CD14-positive monocyte (primary cell): ENCODE data around the gene RPL29. TPM values are rescaled to one million over a fixed set of nuclear protein-coding genes. Genes with fewer than 3 reads are reported as not detected.

Experiments used
- DNase-seq, 3 donors: peaks; one replicate each; pipeline ENCODE4 v3.0.0-alpha.2; 2011 to 2022
- H2AFZ ChIP-seq: 2 replicates; pipeline ENCODE4 v1.6.0; 2012; ENCODE audit warnings: mild to moderate bottlenecking, low read depth, low read length, inconsistent platforms; ENCODE audit not compliant: insufficient read depth, poor library complexity, severe bottlenecking
- H3K27ac ChIP-seq, 2 donors: 1 replicate in 1 of 2; 2 replicates in 1 of 2; pipeline ENCODE4 v1.5.1; 2012 to 2013; ENCODE audit warnings: low read length in 2 of 2, control low read depth in 1 of 2, inconsistent platforms in 1 of 2, low read depth in 1 of 2, mild to moderate bottlenecking in 1 of 2
- H3K27me3 ChIP-seq, 2 donors: one replicate each; pipeline versions ENCODE4 v1.6.0 to v1.6.1; 2011 to 2013; ENCODE audit warnings: low read length in 2 of 2; ENCODE audit not compliant: control insufficient read depth in 2 of 2, insufficient read depth in 2 of 2
- H3K36me3 ChIP-seq, 2 donors: replicated peaks in 1 of 2; 1 replicate in 1 of 2; 2 replicates in 1 of 2; pipeline versions ENCODE4 v1.5.1 to v1.6.1; 2012 to 2013; ENCODE audit warnings: low read length in 2 of 2, control low read depth in 1 of 2, inconsistent platforms in 1 of 2, mild to moderate bottlenecking in 1 of 2; ENCODE audit not compliant: insufficient read depth in 2 of 2, control insufficient read depth in 1 of 2
- H3K4me1 ChIP-seq, 2 donors: 1 replicate in 1 of 2; 2 replicates in 1 of 2; pipeline versions ENCODE4 v1.5.1 to v1.6.1; 2012 to 2013; ENCODE audit warnings: low read length in 2 of 2, control low read depth in 1 of 2, inconsistent platforms in 1 of 2, mild to moderate bottlenecking in 1 of 2, moderate library complexity in 1 of 2; ENCODE audit not compliant: insufficient read depth in 2 of 2, control insufficient read depth in 1 of 2
- H3K4me2 ChIP-seq: replicated peaks from 2 replicates; pipeline ENCODE3; 2012; ENCODE audit warnings: low read length, moderate library complexity, mild to moderate bottlenecking; ENCODE audit not compliant: poor library complexity, severe bottlenecking; ENCODE audit errors: extremely low read depth
- H3K4me3 ChIP-seq, 3 experiments: fragments of 200-600 bp in 1 of 3; sonication (generic) in 1 of 3; replicated peaks in 1 of 3; 1 replicate in 2 of 3; 2 replicates in 1 of 3; pipeline ENCODE4 v1.5.1; 2011 to 2013; ENCODE audit warnings: low read length in 3 of 3, mild to moderate bottlenecking in 3 of 3, control low read depth in 2 of 3, low read depth in 2 of 3, inconsistent platforms in 1 of 3, moderate library complexity in 1 of 3
- H3K79me2 ChIP-seq: 2 replicates; pipeline ENCODE4 v1.6.0; 2012; ENCODE audit warnings: mild to moderate bottlenecking, control low read depth, inconsistent platforms, low read length, moderate library complexity; ENCODE audit not compliant: insufficient read depth
- H3K9ac ChIP-seq: 2 replicates; pipeline ENCODE4 v1.6.0; 2017; ENCODE audit warnings: low read length, mild to moderate bottlenecking; ENCODE audit not compliant: insufficient read depth, poor library complexity, severe bottlenecking
- H3K9me3 ChIP-seq, 2 donors: replicated peaks in 1 of 2; 1 replicate in 1 of 2; 2 replicates in 1 of 2; pipeline versions ENCODE4 v1.5.1 to v1.6.1; 2012 to 2013; ENCODE audit warnings: low read length in 2 of 2, control low read depth in 1 of 2; ENCODE audit not compliant: control insufficient read depth in 1 of 2, insufficient read depth in 1 of 2
- H4K20me1 ChIP-seq: 2 replicates; pipeline ENCODE4 v1.6.0; 2012; ENCODE audit warnings: mild to moderate bottlenecking, low read length, control low read depth, moderate library complexity; ENCODE audit not compliant: insufficient read depth
- H3K27ac Mint-ChIP-seq, 7 donors: one replicate each; pipeline ENCODE4 v1.8.0; 2020; ENCODE audit warnings: mild to moderate bottlenecking in 7 of 7, mixed read lengths in 7 of 7, moderate library complexity in 6 of 7, inconsistent platforms in 2 of 7
- H3K27me3 Mint-ChIP-seq, 3 donors: one replicate each; pipeline ENCODE4 v1.8.0; 2021 to 2022; ENCODE audit warnings: low read depth in 3 of 3, mild to moderate bottlenecking in 3 of 3, mixed read lengths in 3 of 3, moderate library complexity in 3 of 3, inconsistent platforms in 1 of 3
- H3K36me3 Mint-ChIP-seq, 2 donors: one replicate each; pipeline ENCODE4 v1.8.0; 2020; ENCODE audit warnings: mixed read lengths in 2 of 2, inconsistent platforms in 1 of 2, mild to moderate bottlenecking in 1 of 2
- H3K4me1 Mint-ChIP-seq: one replicate; pipeline ENCODE4 v1.8.0; 2020; ENCODE audit warnings: mild to moderate bottlenecking, mixed read lengths
- H3K4me3 Mint-ChIP-seq, 2 donors: one replicate each; pipeline ENCODE4 v1.8.0; 2020; ENCODE audit warnings: mild to moderate bottlenecking in 2 of 2, mixed read lengths in 2 of 2, moderate library complexity in 1 of 2
- H3K9me3 Mint-ChIP-seq, 7 donors: one replicate each; pipeline ENCODE4 v1.8.0; 2020 to 2022; ENCODE audit warnings: mixed read lengths in 7 of 7, mild to moderate bottlenecking in 6 of 7, moderate library complexity in 6 of 7, inconsistent platforms in 2 of 7
- WGBS: methylation state at CpG from one replicate; pipeline ENCODE4 v1.1.5; 2013; ENCODE audit warnings: missing lambda C conversion rate; ENCODE audit not compliant: insufficient coverage; 5-methylcytosine and 5-hydroxymethylcytosine counted together
- intact Hi-C, 2 donors: fragments of 100-400 bp; cut with micrococcal nuclease; formaldehyde crosslinking; loops; one replicate each; pipeline versions ENCODE4 v1.15.0 to v1.15.1; 2023
- polyA plus RNA-seq, 3 donors: library from polyadenylated mRNA; depleted of rRNA in 1 of 3; unstranded in 2 of 3; stranded (reverse) in 1 of 3; fragments of 300-500 nt in 2 of 3; fragments of >200 nt in 1 of 3; fragmentation: Illumina TruSeq in 2 of 3; gene quantifications; 1 replicate in 2 of 3; 2 replicates in 1 of 3; pipeline ENCODE4 v1.2.3, GENCODE V29; 2012 to 2021
- TF ChIP-seq, protein P1 (sequence below): fragments of 200-600 bp; IDR thresholded peaks from one replicate; pipeline ENCODE4 v1.8.0; 2022; ENCODE audit warnings: antibody characterized with exemption, mild to moderate bottlenecking

RPL29 gene
- polyA plus RNA-seq, 3 donors: 753 to 2,360 (median 856) TPM

DNA sequence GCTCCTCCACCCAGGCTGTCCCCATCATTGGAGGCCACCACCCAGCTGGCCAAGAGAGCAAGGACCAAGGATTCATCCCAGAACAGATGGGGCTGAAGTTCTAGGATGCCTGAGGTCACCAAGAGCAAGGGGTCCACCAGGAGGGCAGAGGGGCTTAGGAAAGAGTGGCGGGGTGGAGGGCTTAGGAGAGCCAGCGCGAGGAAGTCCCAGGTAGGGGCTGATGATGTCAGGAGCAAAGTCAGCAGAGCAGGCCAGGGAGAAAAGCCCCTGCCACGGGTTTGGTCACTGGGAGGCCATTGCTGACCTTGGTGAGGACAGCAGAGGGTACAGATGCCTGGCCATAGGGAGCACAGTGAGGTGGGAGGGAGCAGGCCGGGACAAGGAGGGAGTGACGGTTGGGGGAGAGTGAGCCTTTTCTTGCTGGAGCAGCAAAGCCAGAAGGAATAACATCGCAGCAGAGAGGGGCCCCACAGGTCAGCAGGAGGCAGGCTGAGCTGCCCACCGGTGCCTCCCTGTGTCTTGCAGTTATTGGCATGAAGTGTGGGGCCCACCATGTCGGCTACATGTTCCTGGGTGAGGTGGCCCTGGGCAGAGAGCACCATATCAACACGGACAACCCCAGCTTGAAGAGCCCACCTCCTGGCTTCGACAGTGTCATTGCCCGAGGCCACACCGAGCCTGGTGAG, 48.3 kb downstream of the RPL29 start:
- intact Hi-C loops: no loop called here
- H3K4me1 ChIP-seq: peaks cover 9 to 12% of the 10 kb centered on the region in 2 donors
- peaks cover 0 to 1% (median 0%) of the 10 kb centered on the region in 7 donors for H3K9me3 Mint-ChIP-seq
- no peaks in the 10 kb centered on the region for H4K20me1 ChIP-seq
- no peaks in the 10 kb centered on the region for H3K27me3 ChIP-seq
- H3K4me3 Mint-ChIP-seq: no peak overlapping the region
- H3K27ac ChIP-seq: no peak overlapping the region
- no peaks in the 10 kb centered on the region for H3K36me3 Mint-ChIP-seq
- H3K9me3 ChIP-seq: no peaks in the 10 kb centered on the region
- 87% methylated on average over 10 of the region's 13 CpGs for WGBS
- no peak overlapping the region for H3K27ac Mint-ChIP-seq
- no peaks in the 10 kb centered on the region for H3K36me3 ChIP-seq
- no peak for DNase-seq
- TF ChIP-seq, protein P1, sequence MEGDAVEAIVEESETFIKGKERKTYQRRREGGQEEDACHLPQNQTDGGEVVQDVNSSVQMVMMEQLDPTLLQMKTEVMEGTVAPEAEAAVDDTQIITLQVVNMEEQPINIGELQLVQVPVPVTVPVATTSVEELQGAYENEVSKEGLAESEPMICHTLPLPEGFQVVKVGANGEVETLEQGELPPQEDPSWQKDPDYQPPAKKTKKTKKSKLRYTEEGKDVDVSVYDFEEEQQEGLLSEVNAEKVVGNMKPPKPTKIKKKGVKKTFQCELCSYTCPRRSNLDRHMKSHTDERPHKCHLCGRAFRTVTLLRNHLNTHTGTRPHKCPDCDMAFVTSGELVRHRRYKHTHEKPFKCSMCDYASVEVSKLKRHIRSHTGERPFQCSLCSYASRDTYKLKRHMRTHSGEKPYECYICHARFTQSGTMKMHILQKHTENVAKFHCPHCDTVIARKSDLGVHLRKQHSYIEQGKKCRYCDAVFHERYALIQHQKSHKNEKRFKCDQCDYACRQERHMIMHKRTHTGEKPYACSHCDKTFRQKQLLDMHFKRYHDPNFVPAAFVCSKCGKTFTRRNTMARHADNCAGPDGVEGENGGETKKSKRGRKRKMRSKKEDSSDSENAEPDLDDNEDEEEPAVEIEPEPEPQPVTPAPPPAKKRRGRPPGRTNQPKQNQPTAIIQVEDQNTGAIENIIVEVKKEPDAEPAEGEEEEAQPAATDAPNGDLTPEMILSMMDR: no peak
- no peak overlapping the region for H2AFZ ChIP-seq
- peaks cover 11% of the 10 kb centered on the region for H3K4me1 Mint-ChIP-seq
- H3K79me2 ChIP-seq: no peaks in the 10 kb centered on the region
- no peak overlapping the region for H3K4me2 ChIP-seq
- H3K4me3 ChIP-seq: no peak overlapping the region
- H3K27me3 Mint-ChIP-seq: peaks cover 0 to 4% (median 2%) of the 10 kb centered on the region in 3 donors
- no peak overlapping the region for H3K9ac ChIP-seq

DNA sequence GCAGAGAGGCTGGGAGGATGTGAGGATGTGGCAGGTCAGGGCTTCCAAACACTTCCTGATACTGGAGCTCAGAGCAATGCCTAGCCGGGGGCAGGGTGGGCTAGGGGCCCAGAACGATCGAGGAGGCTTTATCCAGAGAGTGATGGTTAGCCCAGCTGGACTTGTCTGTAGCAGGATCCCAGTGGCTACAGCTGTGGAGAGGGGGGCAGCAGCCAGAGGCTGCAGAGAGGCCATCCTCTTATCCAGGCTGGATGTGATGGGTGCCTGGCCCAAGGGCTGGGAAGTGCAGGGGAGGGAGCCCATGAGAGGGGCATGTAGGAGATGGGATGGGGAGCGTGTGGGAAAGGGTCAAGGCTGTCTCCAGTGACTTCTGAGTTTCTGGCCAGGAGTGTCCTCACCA, 48.9 kb downstream of the RPL29 start:
- Mint-ChIP-seq H3K27me3 (peaks cover 0 to 4% (median 2%) of the 10 kb centered on the region in 3 donors), H3K27ac (peak overlapping the region in 1 of 7 donors; percentile 81), H3K4me3 (no peak overlapping the region), H3K36me3 (no peaks in the 10 kb centered on the region), H3K4me1 (peaks cover 12% of the 10 kb centered on the region), H3K9me3 (peaks cover 0 to 1% (median 0%) of the 10 kb centered on the region in 7 donors)
- Histone ChIP-seq H3K36me3 (no peaks in the 10 kb centered on the region), H3K79me2 (no peaks in the 10 kb centered on the region), H3K27ac (no peak overlapping the region), H3K4me1 (peaks cover 12 to 15% of the 10 kb centered on the region in 2 donors), H3K4me3 (no peak overlapping the region), H3K27me3 (no peaks in the 10 kb centered on the region), H2AFZ (no peak overlapping the region), H3K9me3 (no peaks in the 10 kb centered on the region), H4K20me1 (no peaks in the 10 kb centered on the region), H3K4me2 (no peak overlapping the region), H3K9ac (no peak overlapping the region)
- TF ChIP-seq, protein P1: no peak
- WGBS: 100% methylated on average over 1 of the region's 4 CpGs
- intact Hi-C loops: no loop called here
- DNase-seq: no peak
